Skeletal muscle tissue (tissue), 4 donors: Measurements from ENCODE around the gene CHGA. TPM values are rescaled to one million over a fixed set of nuclear protein-coding genes. Genes with fewer than 3 reads are reported as not detected.

ENCODE experiments used
- H3K27ac ChIP-seq: one replicate; pipeline ENCODE4 v1.7.0; 2013; ENCODE audit warnings: mild to moderate bottlenecking, low read depth, low read length, inconsistent platforms
- H3K27me3 ChIP-seq, 3 donors: one replicate each; pipeline ENCODE4 v1.7.0; 2013; ENCODE audit warnings: low read length in 3 of 3; ENCODE audit not compliant: control insufficient read depth in 3 of 3, insufficient read depth in 3 of 3
- H3K36me3 ChIP-seq, 3 donors: one replicate each; pipeline ENCODE4 v1.7.0; 2013; ENCODE audit warnings: low read length in 3 of 3; ENCODE audit not compliant: control insufficient read depth in 3 of 3, insufficient read depth in 3 of 3
- H3K4me1 ChIP-seq, 3 donors: one replicate each; pipeline ENCODE4 v1.7.0; 2013; ENCODE audit warnings: low read length in 3 of 3, mild to moderate bottlenecking in 3 of 3; ENCODE audit not compliant: control insufficient read depth in 3 of 3, insufficient read depth in 3 of 3
- H3K4me3 ChIP-seq, 3 donors: one replicate each; pipeline ENCODE4 v1.7.0; 2013; ENCODE audit warnings: low read length in 3 of 3
- H3K9ac ChIP-seq, 3 donors: one replicate each; pipeline ENCODE4 v1.7.0; 2013; ENCODE audit warnings: low read length in 3 of 3, mild to moderate bottlenecking in 3 of 3, moderate library complexity in 2 of 3, low read depth in 1 of 3
- H3K9me3 ChIP-seq, 3 donors: one replicate each; pipeline ENCODE4 v1.7.0; 2013; ENCODE audit warnings: low read length in 3 of 3; ENCODE audit not compliant: control insufficient read depth in 3 of 3
- total RNA-seq: library from RNA; depleted of rRNA; stranded (reverse); fragments of >200 nt; gene quantifications from one replicate; pipeline ENCODE4 v1.2.3, GENCODE V29; 2014
- donor health status: Osteomylitis.

The CHGA gene
- total RNA-seq, 1 donor from 2014 or later = 0.52 TPM

- no peaks in the 10 kb centered on the region for H3K9me3 ChIP-seq
- no peak overlapping the region for H3K4me3 ChIP-seq
- H3K27ac ChIP-seq = no peak overlapping the region
- peaks cover 3 to 13% (median 3%) of the 10 kb centered on the region in 3 donors for H3K36me3 ChIP-seq
- H3K9ac ChIP-seq = no peak overlapping the region
- H3K27me3 ChIP-seq = no peaks in the 10 kb centered on the region
- peaks cover 0 to 7% (median 0%) of the 10 kb centered on the region in 3 donors for H3K4me1 ChIP-seq
Observed at GRCh38 chr14:92965281-92965680, 42.3 kb downstream of the CHGA start.

GRCh38 chr14:92967346-92967926 is 44.5 kb downstream of the CHGA start:
- Histone ChIP-seq H3K4me1 (peaks cover 0 to 7% (median 0%) of the 10 kb centered on the region in 3 donors), H3K9ac (no peak overlapping the region), H3K36me3 (no peaks in the 10 kb centered on the region), H3K4me3 (no peak overlapping the region), H3K27me3 (no peaks in the 10 kb centered on the region), H3K9me3 (no peaks in the 10 kb centered on the region), H3K27ac (no peak overlapping the region)

GRCh38 chr14:92968291-92969020 is 45.5 kb downstream of the CHGA start:
- Histone ChIP-seq H3K27ac (no peak overlapping the region), H3K4me3 (no peak overlapping the region), H3K4me1 (peaks cover 0 to 7% (median 0%) of the 10 kb centered on the region in 3 donors), H3K9ac (no peak overlapping the region), H3K27me3 (no peaks in the 10 kb centered on the region), H3K9me3 (no peaks in the 10 kb centered on the region), H3K36me3 (no peaks in the 10 kb centered on the region)

GRCh38 chr14:92969430-92969829 is 46.5 kb downstream of the CHGA start:
- Histone ChIP-seq H3K9me3 (no peaks in the 10 kb centered on the region), H3K27me3 (no peaks in the 10 kb centered on the region), H3K4me3 (no peak overlapping the region), H3K9ac (no peak overlapping the region), H3K4me1 (no peaks in the 10 kb centered on the region), H3K36me3 (no peaks in the 10 kb centered on the region), H3K27ac (no peak overlapping the region)

DNA sequence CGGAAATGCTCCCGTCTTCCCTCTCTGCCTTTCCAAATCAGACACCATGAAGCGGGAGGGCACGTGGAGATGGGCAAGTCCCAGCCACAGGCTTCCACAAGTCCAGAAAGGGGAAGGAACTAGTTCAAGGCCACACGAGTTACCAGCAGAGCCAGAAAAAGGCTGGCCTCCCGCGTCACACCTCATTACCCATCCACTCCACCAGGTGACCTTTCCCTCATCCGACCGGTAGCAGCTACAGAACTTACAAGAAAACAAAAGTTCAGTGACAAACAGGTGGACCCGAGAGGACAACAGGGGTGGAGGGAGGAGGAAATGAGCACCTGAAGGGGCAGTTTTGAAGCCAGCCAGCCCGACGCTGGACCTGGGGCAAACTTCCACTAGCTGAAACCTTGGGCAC is 46.9 kb downstream of the CHGA start:
- H3K27ac ChIP-seq = no peak overlapping the region
- no peaks in the 10 kb centered on the region for H3K4me1 ChIP-seq
- no peaks in the 10 kb centered on the region for H3K9me3 ChIP-seq
- H3K4me3 ChIP-seq = no peak overlapping the region
- no peaks in the 10 kb centered on the region for H3K27me3 ChIP-seq
- H3K9ac ChIP-seq = no peak overlapping the region
- peaks cover 0 to under 1% (median 0%) of the 10 kb centered on the region in 3 donors for H3K36me3 ChIP-seq

DNA sequence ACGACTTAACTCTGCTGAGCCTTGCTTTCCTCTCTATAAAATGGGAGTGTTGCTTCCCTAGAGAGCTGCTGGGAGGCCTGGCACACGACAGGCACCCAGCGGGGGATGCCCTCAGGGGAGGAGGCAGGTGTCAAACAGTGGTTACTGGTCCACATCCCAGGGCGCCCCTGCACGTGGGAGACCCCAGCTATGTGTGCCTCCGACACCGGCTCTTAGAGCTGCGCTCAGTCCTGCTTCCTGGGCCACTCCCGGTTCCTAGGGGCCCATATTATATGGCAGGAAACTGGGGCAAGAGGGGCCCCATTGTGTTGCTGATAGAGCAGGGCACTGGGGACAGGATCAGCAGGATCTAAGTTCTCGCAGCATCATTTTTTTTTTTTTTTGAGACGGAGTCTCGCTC is 47.3 kb downstream of the CHGA start:
- Histone ChIP-seq H3K9me3 (no peaks in the 10 kb centered on the region), H3K4me3 (no peak overlapping the region), H3K27me3 (no peaks in the 10 kb centered on the region), H3K4me1 (no peaks in the 10 kb centered on the region), H3K36me3 (peaks cover 0 to 2% (median 0%) of the 10 kb centered on the region in 3 donors), H3K27ac (no peak overlapping the region), H3K9ac (no peak overlapping the region)

- Histone ChIP-seq H3K27ac (no peak overlapping the region), H3K4me3 (no peak overlapping the region), H3K36me3 (peaks cover 2 to 4% (median 2%) of the 10 kb centered on the region in 3 donors), H3K9ac (no peak overlapping the region), H3K27me3 (no peaks in the 10 kb centered on the region), H3K9me3 (peaks cover 0 to 5% (median 3%) of the 10 kb centered on the region in 3 donors), H3K4me1 (no peaks in the 10 kb centered on the region)
Observed at GRCh38 chr14:92971601-92972180, 48.7 kb downstream of the CHGA start.

DNA sequence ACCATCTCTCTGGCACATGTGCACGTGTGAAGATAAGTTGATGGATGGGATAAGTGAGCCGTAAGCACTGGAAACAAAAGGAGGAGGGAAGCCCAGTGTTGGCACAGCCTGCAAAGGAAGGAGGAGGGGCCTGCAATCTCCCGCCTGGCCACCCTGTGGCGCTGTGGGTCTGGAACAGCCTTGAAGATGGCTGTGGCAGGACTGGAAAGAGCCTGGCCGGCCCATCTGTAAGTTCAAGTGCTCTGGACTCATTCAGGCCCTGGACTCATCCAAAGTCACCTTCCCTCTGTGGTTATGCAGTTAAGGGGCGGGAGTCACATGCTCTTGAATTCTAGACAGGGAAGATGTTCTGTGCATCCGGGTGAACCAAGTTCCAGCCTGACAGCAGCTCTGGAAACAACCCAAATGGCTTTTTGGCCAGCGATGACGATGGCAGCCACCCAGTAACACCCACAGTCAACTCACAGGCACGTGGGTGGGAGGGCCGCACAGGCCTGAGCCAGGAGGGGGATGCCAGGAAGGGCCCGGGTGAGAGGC is 50.4 kb downstream of the CHGA start:
- H3K9ac ChIP-seq = no peak overlapping the region
- H3K4me1 ChIP-seq = no peaks in the 10 kb centered on the region
- peaks cover 2 to 5% (median 5%) of the 10 kb centered on the region in 3 donors for H3K36me3 ChIP-seq
- no peak overlapping the region for H3K27ac ChIP-seq
- peaks cover 1 to 5% (median 3%) of the 10 kb centered on the region in 3 donors for H3K9me3 ChIP-seq
- H3K4me3 ChIP-seq = no peak overlapping the region
- no peaks in the 10 kb centered on the region for H3K27me3 ChIP-seq

- H3K4me3 ChIP-seq = no peak overlapping the region
- peaks cover 3 to 8% (median 3%) of the 10 kb centered on the region in 3 donors for H3K9me3 ChIP-seq
- no peaks in the 10 kb centered on the region for H3K27me3 ChIP-seq
- no peaks in the 10 kb centered on the region for H3K4me1 ChIP-seq
- H3K36me3 ChIP-seq = peaks cover 4 to 5% (median 5%) of the 10 kb centered on the region in 3 donors
- H3K27ac ChIP-seq = no peak overlapping the region
- H3K9ac ChIP-seq = no peak overlapping the region
Observed at GRCh38 chr14:92973798-92974372, 50.9 kb downstream of the CHGA start.
